ENCODE data around the gene LZTFL1. TPM values are rescaled to one million over a fixed set of nuclear protein-coding genes. Genes with fewer than 3 reads are reported as not detected.

LZTFL1 gene
- total RNA-seq, 2 experiments from 2014 or later, result 4.7 TPM

DNA sequence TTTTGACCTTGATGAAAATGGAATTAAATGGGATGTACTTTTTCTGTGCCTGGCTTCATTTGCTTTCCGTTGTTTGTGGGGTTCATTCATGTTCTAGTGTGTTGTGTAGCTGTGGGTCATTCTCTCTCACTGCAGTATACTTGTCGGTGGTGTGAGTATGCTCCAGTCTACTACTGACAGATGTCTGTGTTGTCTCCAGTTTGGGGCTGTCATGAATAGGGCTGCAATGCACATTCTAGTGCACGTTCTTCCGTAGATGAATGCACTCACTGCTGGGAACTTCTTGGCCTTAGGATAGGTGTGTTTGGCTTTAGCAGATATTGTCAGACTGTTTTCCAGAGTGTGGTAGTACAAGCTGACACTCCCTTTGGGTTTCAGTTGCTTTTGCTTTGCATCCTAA is 43.9 kb downstream of the LZTFL1 start:
- Mint-ChIP-seq H3K4me3 (no peak overlapping the region), H3K9me3 (no peaks in the 10 kb centered on the region), H3K27me3 (peaks cover 52% of the 10 kb centered on the region), H3K27ac (no peak overlapping the region), H3K4me1 (ENCODE audit: low read depth) (peaks cover 3% of the 10 kb centered on the region), H3K36me3 (ENCODE audit: low read depth) (no peaks in the 10 kb centered on the region)
- TF ChIP-seq, protein P1, sequence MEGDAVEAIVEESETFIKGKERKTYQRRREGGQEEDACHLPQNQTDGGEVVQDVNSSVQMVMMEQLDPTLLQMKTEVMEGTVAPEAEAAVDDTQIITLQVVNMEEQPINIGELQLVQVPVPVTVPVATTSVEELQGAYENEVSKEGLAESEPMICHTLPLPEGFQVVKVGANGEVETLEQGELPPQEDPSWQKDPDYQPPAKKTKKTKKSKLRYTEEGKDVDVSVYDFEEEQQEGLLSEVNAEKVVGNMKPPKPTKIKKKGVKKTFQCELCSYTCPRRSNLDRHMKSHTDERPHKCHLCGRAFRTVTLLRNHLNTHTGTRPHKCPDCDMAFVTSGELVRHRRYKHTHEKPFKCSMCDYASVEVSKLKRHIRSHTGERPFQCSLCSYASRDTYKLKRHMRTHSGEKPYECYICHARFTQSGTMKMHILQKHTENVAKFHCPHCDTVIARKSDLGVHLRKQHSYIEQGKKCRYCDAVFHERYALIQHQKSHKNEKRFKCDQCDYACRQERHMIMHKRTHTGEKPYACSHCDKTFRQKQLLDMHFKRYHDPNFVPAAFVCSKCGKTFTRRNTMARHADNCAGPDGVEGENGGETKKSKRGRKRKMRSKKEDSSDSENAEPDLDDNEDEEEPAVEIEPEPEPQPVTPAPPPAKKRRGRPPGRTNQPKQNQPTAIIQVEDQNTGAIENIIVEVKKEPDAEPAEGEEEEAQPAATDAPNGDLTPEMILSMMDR (IDR thresholded peaks at IDR 0.05), result no peak
- ChIA-PET POLR2A (no interaction called here), CTCF (no interaction called here)
- ATAC-seq (no peak), DNase-seq (no peak)
- intact Hi-C loops (cut with micrococcal nuclease), result no loop called here

DNA sequence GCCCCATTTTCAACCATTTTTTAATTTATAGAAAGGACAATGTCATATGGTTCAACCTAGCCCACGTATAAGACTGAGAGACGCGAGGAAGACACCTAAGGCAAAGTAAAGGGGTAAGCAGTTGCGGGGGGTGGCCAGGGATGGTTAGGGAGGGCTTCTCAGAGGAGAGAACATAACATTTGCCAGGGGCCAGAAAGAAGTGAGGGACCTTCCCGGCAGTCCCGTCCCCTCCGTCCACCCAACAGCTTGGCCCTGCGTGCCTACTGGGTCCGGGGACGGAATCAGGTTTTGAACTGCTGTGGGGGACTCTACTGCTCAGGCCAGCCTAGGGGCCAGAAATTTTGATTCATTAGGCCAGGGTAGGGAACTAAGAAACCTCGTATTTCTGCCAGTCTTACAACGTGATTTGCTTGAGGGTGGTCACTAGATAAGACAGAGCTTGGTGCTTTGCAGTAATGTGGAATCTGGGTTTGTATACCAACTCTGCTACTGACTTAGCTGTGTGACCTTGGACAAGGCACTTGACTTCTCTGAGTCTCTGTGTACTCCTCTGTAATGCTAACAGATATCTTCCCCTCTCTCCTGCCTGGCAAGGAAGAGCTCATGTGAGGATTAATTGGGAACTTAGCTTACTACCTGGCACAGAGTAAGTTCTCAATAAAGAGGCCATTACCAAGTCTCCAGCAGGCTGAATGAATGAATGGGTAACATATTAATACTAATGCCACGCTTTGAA is 44.8 kb downstream of the LZTFL1 start:
- Mint-ChIP-seq H3K27ac (no peak overlapping the region), H3K27me3 (peaks cover 52% of the 10 kb centered on the region), H3K4me3 (peak overlapping the region; percentile 40), H3K36me3 (ENCODE audit: low read depth) (no peaks in the 10 kb centered on the region), H3K4me1 (ENCODE audit: low read depth) (peaks cover 3% of the 10 kb centered on the region), H3K9me3 (no peaks in the 10 kb centered on the region)
- ChIA-PET CTCF (no interaction called here), POLR2A (interaction anchor here (1.0 kb wide), 1 partner anchor 84 kb away, joined by 3 read pairs; no protein-coding TSS in a partner anchor)
- no peak for ATAC-seq
- DNase-seq, result no peak
- intact Hi-C loops (cut with micrococcal nuclease), result no loop called here
- TF ChIP-seq, protein P1 (IDR thresholded peaks at IDR 0.05), result no peak

DNA sequence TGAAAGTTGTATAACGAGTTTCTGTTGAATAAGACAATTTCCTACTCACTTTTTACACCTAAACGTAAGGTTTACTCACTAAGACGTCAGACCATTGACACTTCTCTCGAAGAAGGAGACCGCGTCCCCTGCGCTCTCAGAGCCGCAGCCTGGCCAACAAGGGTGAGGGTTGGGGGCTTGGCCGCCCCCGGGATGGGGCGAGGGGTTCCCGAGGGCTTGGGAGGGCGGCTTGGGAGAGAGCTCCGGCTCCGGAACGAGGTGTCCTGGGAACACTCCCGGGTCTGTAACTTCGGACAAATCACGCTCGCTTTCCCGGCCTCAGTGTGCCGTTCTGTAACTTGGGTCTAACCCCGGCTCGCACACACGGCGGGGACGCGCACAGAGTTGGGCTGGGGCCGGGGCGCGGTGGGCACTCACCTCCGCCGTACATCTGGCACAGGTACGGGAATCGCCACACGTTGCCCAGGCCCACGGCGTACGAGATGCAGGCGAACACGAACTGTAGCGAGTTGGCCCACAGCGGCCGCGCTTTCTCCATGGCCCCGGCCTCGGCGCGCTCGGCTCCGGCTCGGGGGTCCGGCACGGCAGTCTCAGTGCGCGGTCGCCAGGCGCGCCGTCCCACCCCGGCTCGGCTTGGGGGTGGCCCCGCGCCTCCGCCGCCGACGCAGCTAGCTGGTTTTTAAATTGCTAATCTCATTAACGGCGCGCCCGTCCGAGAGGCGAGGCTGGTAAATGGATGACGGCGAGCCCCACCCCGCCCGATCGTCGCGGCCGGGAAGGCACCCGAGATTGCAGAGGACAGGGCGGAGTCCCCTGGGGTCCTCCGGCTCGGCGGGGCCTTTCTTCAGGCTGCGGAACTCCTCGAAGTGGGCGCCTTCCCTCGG is 45.8 kb downstream of the LZTFL1 start, which contains the start of gene SLC6A20:
Gene SLC6A20 (minus strand): TSS at position 655 of the 884 bp plus-strand sequence. CDS start 117 bp downstream, at position 538.
- ChIA-PET CTCF (no interaction called here), POLR2A (interaction anchor here (1.0 kb wide), 1 partner anchor 187 kb away, joined by 3 read pairs; no protein-coding TSS in a partner anchor)
- Mint-ChIP-seq H3K9me3 (no peaks in the 10 kb centered on the region), H3K27me3 (peaks cover 52% of the 10 kb centered on the region), H3K4me3 (peak within 1 kb of the TSS; percentile 51), H3K4me1 (ENCODE audit: low read depth) (peaks cover 3% of the 10 kb centered on the region), H3K36me3 (ENCODE audit: low read depth) (no peaks in the 10 kb centered on the region), H3K27ac (no peak within 1 kb of the TSS)
- intact Hi-C loops (cut with micrococcal nuclease), result no loop called here
- DNase-seq (peak; percentile 40), ATAC-seq (peak; percentile 56)
- TF ChIP-seq, protein P1 (IDR thresholded peaks at IDR 0.05), result no peak

DNA sequence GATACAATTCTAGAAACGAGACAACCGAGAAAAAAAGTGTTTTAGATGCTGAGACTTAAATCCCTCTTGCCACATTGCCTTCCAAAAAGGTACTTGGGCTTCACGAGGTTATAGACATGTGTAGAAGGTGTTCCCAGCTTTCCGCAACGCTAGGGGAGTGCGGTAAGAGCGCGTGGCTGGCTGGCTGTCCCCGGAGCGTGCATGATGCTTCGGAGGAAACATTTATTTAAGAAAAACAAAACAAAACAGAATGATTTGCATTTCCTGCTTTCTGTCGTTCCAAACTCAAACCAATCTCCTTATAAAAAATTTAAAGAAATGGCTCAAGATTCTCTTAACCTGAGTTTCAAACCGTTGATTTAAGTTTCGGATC is 46.4 kb downstream of the LZTFL1 start:
- ChIA-PET CTCF (no interaction called here), POLR2A (interaction anchor here (1.0 kb wide), 1 partner anchor 186 kb away, joined by 3 read pairs; no protein-coding TSS in a partner anchor)
- ATAC-seq (no peak), DNase-seq (no peak)
- Mint-ChIP-seq H3K27ac (no peak overlapping the region), H3K27me3 (peaks cover 51% of the 10 kb centered on the region), H3K4me1 (ENCODE audit: low read depth) (peaks cover 3% of the 10 kb centered on the region), H3K9me3 (no peaks in the 10 kb centered on the region), H3K4me3 (peak overlapping the region; percentile 51), H3K36me3 (ENCODE audit: low read depth) (no peaks in the 10 kb centered on the region)
- intact Hi-C loops (cut with micrococcal nuclease), result no loop called here
- TF ChIP-seq, protein P1 (IDR thresholded peaks at IDR 0.05), result no peak

DNA sequence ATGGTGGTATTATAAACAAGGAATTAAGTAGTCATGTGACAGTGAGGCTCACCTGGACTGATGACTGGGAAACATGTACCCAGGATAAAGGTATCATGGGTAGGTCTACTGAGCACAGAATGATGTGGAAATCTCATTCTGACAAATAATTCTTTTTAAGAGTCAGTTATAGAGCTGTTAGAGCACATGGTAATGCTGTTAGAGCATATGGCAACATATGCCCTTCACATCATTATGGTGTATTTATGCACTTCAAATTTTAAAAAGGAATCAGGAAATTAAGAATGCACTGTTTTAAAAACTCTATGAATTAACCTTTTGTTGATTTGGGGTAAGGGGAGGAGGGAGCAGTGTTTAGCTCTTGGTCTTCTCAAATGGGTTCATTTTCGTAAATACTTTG is 47.3 kb downstream of the LZTFL1 start:
- intact Hi-C loops (cut with micrococcal nuclease), result no loop called here
- peaks cover 4% of the 10 kb centered on the region for H3K9me3 Mint-ChIP-seq
- H3K27me3 Mint-ChIP-seq, result peaks cover 50% of the 10 kb centered on the region
- CTCF ChIA-PET, result no interaction called here
- no peak overlapping the region for H3K4me3 Mint-ChIP-seq
- POLR2A ChIA-PET, result no interaction called here
- no peaks in the 10 kb centered on the region for H3K36me3 Mint-ChIP-seq (ENCODE audit: low read depth)
- H3K27ac Mint-ChIP-seq, result no peak overlapping the region
- ATAC-seq, result no peak
- DNase-seq, result no peak
- H3K4me1 Mint-ChIP-seq (ENCODE audit: low read depth), result peaks cover 3% of the 10 kb centered on the region
- TF ChIP-seq, protein P1 (IDR thresholded peaks at IDR 0.05), result no peak

All from activated CD8-positive, alpha-beta T cell treated with anti-CD3 and anti-CD28 coated beads for 36 hours (primary cell).